Tibial nerve (tissue), 3 donors: ENCODE data around the gene ZNF3.

Experiments
- POLR2A ChIP-seq, 2 donors: fragments of 450-650 bp; IDR thresholded peaks; one replicate each; pipeline ENCODE4 v1.6.1; 2017; ENCODE audit warnings: antibody characterized with exemption in 2 of 2, mild to moderate bottlenecking in 2 of 2, moderate library complexity in 2 of 2
- TF ChIP-seq, protein P1 (sequence below), 5 experiments: fragments of 200-600 bp in 3 of 5; fragments of 450-650 bp in 2 of 5; sonication (generic) in 3 of 5; IDR thresholded peaks; one replicate each; pipeline ENCODE4 v1.5.1; 2016 to 2019; ENCODE audit warnings: antibody characterized with exemption in 5 of 5, mild to moderate bottlenecking in 3 of 5, moderate library complexity in 2 of 5

DNA sequence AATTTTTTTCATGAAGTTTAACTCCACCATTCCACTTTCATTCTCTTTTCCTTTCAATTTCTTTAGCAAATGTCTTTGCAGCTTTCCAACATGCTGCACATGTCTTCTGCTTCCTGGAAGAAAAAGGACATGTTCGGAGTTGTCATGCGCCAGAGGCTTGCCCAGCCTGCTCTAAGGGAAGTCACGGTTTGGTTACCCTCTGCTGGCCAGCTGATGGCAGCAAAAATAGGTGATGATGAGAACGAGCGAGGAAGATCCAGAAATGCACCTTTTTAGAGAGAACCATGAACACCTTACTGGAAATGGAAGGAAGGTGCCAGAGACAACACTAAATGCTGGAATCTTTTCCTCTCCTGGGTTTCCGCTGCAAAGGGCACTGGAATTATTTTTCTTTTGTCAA is 36.8 kb downstream of the ZNF3 start:
- TF ChIP-seq, protein P1, sequence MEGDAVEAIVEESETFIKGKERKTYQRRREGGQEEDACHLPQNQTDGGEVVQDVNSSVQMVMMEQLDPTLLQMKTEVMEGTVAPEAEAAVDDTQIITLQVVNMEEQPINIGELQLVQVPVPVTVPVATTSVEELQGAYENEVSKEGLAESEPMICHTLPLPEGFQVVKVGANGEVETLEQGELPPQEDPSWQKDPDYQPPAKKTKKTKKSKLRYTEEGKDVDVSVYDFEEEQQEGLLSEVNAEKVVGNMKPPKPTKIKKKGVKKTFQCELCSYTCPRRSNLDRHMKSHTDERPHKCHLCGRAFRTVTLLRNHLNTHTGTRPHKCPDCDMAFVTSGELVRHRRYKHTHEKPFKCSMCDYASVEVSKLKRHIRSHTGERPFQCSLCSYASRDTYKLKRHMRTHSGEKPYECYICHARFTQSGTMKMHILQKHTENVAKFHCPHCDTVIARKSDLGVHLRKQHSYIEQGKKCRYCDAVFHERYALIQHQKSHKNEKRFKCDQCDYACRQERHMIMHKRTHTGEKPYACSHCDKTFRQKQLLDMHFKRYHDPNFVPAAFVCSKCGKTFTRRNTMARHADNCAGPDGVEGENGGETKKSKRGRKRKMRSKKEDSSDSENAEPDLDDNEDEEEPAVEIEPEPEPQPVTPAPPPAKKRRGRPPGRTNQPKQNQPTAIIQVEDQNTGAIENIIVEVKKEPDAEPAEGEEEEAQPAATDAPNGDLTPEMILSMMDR (IDR thresholded peaks at IDR 0.05) = no peak
- no peak for TF ChIP-seq POLR2A (IDR thresholded peaks at IDR 0.05)
